GM18505 (cell line): ENCODE measurements around the gene BPIFA2.
"Not testable (repeated sequence)": the region's sequence is repeated elsewhere in the genome, so short reads cannot be mapped to it uniquely, and the experiment has no call there.

Experiments
- ATAC-seq: cut with Tn5 transposase; IDR thresholded peaks from one replicate; pipeline ENCODE4 v1.9.1; 2021; ENCODE audit not compliant: unreplicated experiment
- POLR2A ChIP-seq: IDR thresholded peaks from 4 replicates; pipeline ENCODE4 v1.6.1; 2011; ENCODE audit warnings: borderline replicate concordance; ENCODE audit not compliant: insufficient read depth, insufficient read length; ENCODE audit errors: extremely low read depth

Gene BPIFA2

GRCh38 chr20:33165416-33166055 is 2.4 kb upstream of the BPIFA2 start:
- no peak for ATAC-seq
- TF ChIP-seq POLR2A, result no peak

- TF ChIP-seq POLR2A, result no peak
Observed at GRCh38 chr20:33166533-33167113, 1.3 kb upstream of the BPIFA2 start.

GRCh38 chr20:33169176-33169794 is 1.3 kb downstream of the BPIFA2 start:
- no peak for ATAC-seq
- no peak for TF ChIP-seq POLR2A

More at GRCh38 chr20:33166533-33167113, 1.3 kb upstream of the BPIFA2 start:
- ATAC-seq, result no peak

- no peak for ATAC-seq
- no peak for TF ChIP-seq POLR2A
Observed at GRCh38 chr20:33172781-33173180, 4.8 kb downstream of the BPIFA2 start.

- no peak for ATAC-seq
- TF ChIP-seq POLR2A, result no peak
Observed at GRCh38 chr20:33175123-33175522, 7.2 kb downstream of the BPIFA2 start.

GRCh38 chr20:33176101-33176500 is 8.1 kb downstream of the BPIFA2 start:
- no peak for ATAC-seq

GRCh38 chr20:33177866-33178265 is 9.9 kb downstream of the BPIFA2 start:
- no peak for TF ChIP-seq POLR2A
- ATAC-seq, result no peak

More at GRCh38 chr20:33176101-33176500, 8.1 kb downstream of the BPIFA2 start:
- no peak for TF ChIP-seq POLR2A

GRCh38 chr20:33178726-33179125 is 10.8 kb downstream of the BPIFA2 start:
- no peak for TF ChIP-seq POLR2A
- no peak for ATAC-seq

- ATAC-seq, result no peak
- no peak for TF ChIP-seq POLR2A
Observed at GRCh38 chr20:33180169-33180568, 12.2 kb downstream of the BPIFA2 start.

GRCh38 chr20:33181482-33182093 is 13.6 kb downstream of the BPIFA2 start:
- ATAC-seq, result no peak
- TF ChIP-seq POLR2A, result no peak

- no peak for ATAC-seq
Observed at GRCh38 chr20:33183312-33183711, 15.4 kb downstream of the BPIFA2 start.

GRCh38 chr20:33185031-33185590 is 17.2 kb downstream of the BPIFA2 start:
- ATAC-seq, result not testable (repeated sequence)

More at GRCh38 chr20:33183312-33183711, 15.4 kb downstream of the BPIFA2 start:
- TF ChIP-seq POLR2A, result no peak

- no peak for ATAC-seq
Observed at GRCh38 chr20:33187491-33187890, 19.5 kb downstream of the BPIFA2 start.

More at GRCh38 chr20:33187491-33187890, 19.5 kb downstream of the BPIFA2 start:
- TF ChIP-seq POLR2A, result no peak
